Transverse colon (tissue), 4 donors: Measurements from ENCODE around the gene NFATC4. TPM values are rescaled to one million over a fixed set of nuclear protein-coding genes. Genes with fewer than 3 reads are reported as not detected.
"Not testable (repeated sequence)": the region's sequence is repeated elsewhere in the genome, so short reads cannot be mapped to it uniquely, and the experiment has no call there.

Experiments
- DNase-seq: peaks from one replicate; pipeline ENCODE4 v3.0.0-alpha.2; 2019
- H3K27ac ChIP-seq, 4 donors: fragments of 200-600 bp; sonication (generic); 2 replicates each; pipeline ENCODE4 v1.5.1; 2016 to 2018; ENCODE audit warnings: inconsistent platforms in 4 of 4
- H3K27me3 ChIP-seq: fragments of 200-600 bp; sonication (generic); 2 replicates; pipeline ENCODE4 v1.5.1; 2017; ENCODE audit warnings: inconsistent platforms
- H3K36me3 ChIP-seq, 4 donors: fragments of 200-600 bp; sonication (generic); 2 replicates each; pipeline ENCODE4 v1.5.1; 2017 to 2019; ENCODE audit warnings: inconsistent platforms in 4 of 4
- H3K4me1 ChIP-seq, 4 donors: fragments of 200-600 bp; sonication (generic); 2 replicates each; pipeline ENCODE4 v1.5.1; 2017 to 2020; ENCODE audit warnings: inconsistent platforms in 4 of 4
- H3K4me3 ChIP-seq, 4 donors: fragments of 200-600 bp; sonication (generic); 1 replicate in 1 of 4; 2 replicates in 3 of 4; pipeline versions ENCODE4 v1.5.1 to v1.6.1; 2017 to 2019; ENCODE audit warnings: inconsistent platforms in 4 of 4
- H3K9me3 ChIP-seq, 2 donors: fragments of 200-600 bp; sonication (generic); 2 replicates each; pipeline ENCODE4 v1.5.1; 2017 to 2019; ENCODE audit warnings: inconsistent platforms in 2 of 2
- EP300 ChIP-seq: sonication (generic); formaldehyde crosslinking; IDR thresholded peaks from one replicate; pipeline ENCODE4 v1.6.1; 2017; ENCODE audit warnings: antibody characterized with exemption, low read depth
- POLR2A ChIP-seq: fragments of 450-650 bp; IDR thresholded peaks from one replicate; pipeline ENCODE4 v1.6.1; 2016; ENCODE audit warnings: antibody characterized with exemption, mild to moderate bottlenecking, moderate library complexity
- POLR2AphosphoS5 ChIP-seq, 3 donors: sonication (generic); formaldehyde crosslinking; IDR thresholded peaks; one replicate each; pipeline ENCODE4 v1.6.1; 2016; ENCODE audit warnings: antibody characterized with exemption in 3 of 3
- WGBS, 2 donors: methylation state at CpG; one replicate each; pipeline ENCODE4 v1.1.5; 2018; ENCODE audit warnings: low coverage in 1 of 2; 5-methylcytosine and 5-hydroxymethylcytosine counted together
- in situ Hi-C, 4 donors: fragments of 200-750 bp; cut with MboI; loops; one replicate each; pipeline versions ENCODE4 v1.15.0 to v1.15.1; 2017; ENCODE audit warnings: low sequenced_read_pairs in 3 of 4, low pct_ligation_motif_present in 1 of 4, low pct_unique_long_range_greater_than_20kb in 1 of 4
- intact Hi-C: fragments of 100-400 bp; cut with DNase I; formaldehyde crosslinking; loops from one replicate; pipeline ENCODE4 v1.15.1; 2023; ENCODE audit warnings: low total_unique reads
- total RNA-seq, 4 donors: library from RNA; depleted of rRNA; stranded (reverse); fragments of >200 nt; gene quantifications; one replicate each; pipeline ENCODE4 v1.1.0, GENCODE V29; 2016
- TF ChIP-seq, protein P1 (sequence below), 5 experiments: fragments of 200-600 bp in 3 of 5; fragments of 450-650 bp in 2 of 5; sonication (generic) in 3 of 5; IDR thresholded peaks; 1 replicate in 2 of 5; 2 replicates in 3 of 5; pipeline ENCODE4 v1.5.1; 2016 to 2017; ENCODE audit warnings: antibody characterized with exemption in 5 of 5, inconsistent platforms in 3 of 5, mild to moderate bottlenecking in 2 of 5, moderate library complexity in 1 of 5

The NFATC4 gene
- total RNA-seq, 4 donors from 2014 or later = 13.4 to 58.0 (median 20.9) TPM

- H3K9me3 ChIP-seq, H3K36me3 ChIP-seq, H3K4me3 ChIP-seq, H3K27me3 ChIP-seq, H3K27ac ChIP-seq, intact Hi-C loops: not testable (repeated sequence)
- in situ Hi-C loops = loop anchor here in 1 of 4 donors (25.0 kb wide), 1 partner anchor 109 kb away; the partner anchor contains the start of genes CBLN3, KHNYN and SDR39U1
- peaks cover 5 to 24% (median 10%) of the 10 kb centered on the region in 4 donors for H3K4me1 ChIP-seq
- TF ChIP-seq, protein P1, sequence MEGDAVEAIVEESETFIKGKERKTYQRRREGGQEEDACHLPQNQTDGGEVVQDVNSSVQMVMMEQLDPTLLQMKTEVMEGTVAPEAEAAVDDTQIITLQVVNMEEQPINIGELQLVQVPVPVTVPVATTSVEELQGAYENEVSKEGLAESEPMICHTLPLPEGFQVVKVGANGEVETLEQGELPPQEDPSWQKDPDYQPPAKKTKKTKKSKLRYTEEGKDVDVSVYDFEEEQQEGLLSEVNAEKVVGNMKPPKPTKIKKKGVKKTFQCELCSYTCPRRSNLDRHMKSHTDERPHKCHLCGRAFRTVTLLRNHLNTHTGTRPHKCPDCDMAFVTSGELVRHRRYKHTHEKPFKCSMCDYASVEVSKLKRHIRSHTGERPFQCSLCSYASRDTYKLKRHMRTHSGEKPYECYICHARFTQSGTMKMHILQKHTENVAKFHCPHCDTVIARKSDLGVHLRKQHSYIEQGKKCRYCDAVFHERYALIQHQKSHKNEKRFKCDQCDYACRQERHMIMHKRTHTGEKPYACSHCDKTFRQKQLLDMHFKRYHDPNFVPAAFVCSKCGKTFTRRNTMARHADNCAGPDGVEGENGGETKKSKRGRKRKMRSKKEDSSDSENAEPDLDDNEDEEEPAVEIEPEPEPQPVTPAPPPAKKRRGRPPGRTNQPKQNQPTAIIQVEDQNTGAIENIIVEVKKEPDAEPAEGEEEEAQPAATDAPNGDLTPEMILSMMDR (IDR thresholded peaks at IDR 0.05) = peak; percentile 66 to 71 (median 69)
- WGBS, 2 donors = 0 to 2% methylated on average over 1 to 9 of the region's 9 CpGs
- peak; percentile 71 for DNase-seq
These were observed 40.1 kb upstream of the NFATC4 start for GRCh38 chr14:24327914-24328313.

GRCh38 chr14:24329073-24329663, 38.8 kb upstream of the NFATC4 start:
- no peaks in the 10 kb centered on the region for H3K9me3 ChIP-seq
- H3K4me1 ChIP-seq = peaks cover 6 to 37% (median 22%) of the 10 kb centered on the region in 4 donors
- TF ChIP-seq POLR2A = no peak
- TF ChIP-seq EP300 = no peak
- TF ChIP-seq, protein P1 (IDR thresholded peaks at IDR 0.05) = no peak
- TF ChIP-seq POLR2AphosphoS5 (IDR thresholded peaks at IDR 0.05) = no peak
- H3K36me3 ChIP-seq = no peaks in the 10 kb centered on the region
- DNase-seq = no peak
- peak overlapping the region in 1 of 4 donors; percentile 10 for H3K27ac ChIP-seq
- no peak overlapping the region for H3K4me3 ChIP-seq
- H3K27me3 ChIP-seq = peaks cover 14% of the 10 kb centered on the region
- in situ Hi-C loops = loop anchor here in 1 of 4 donors (25.0 kb wide), 1 partner anchor 108 kb away; the partner anchor contains the start of genes CBLN3, KHNYN and SDR39U1
- 92% methylated on average over 12 of the region's 12 CpGs; no CpG with 5 or more reads in 1 of the 2 donors for WGBS, 2 donors
- intact Hi-C loops = no loop called here

- TF ChIP-seq EP300 = no peak
- TF ChIP-seq, protein P1 (IDR thresholded peaks at IDR 0.05) = no peak
- TF ChIP-seq POLR2AphosphoS5 (IDR thresholded peaks at IDR 0.05) = no peak
- no peak for TF ChIP-seq POLR2A
- 47% methylated on average over 8 of the region's 9 CpGs; no CpG with 5 or more reads in 1 of the 2 donors for WGBS, 2 donors
- Histone ChIP-seq H3K27me3 (peaks cover 20% of the 10 kb centered on the region), H3K4me3 (no peak overlapping the region), H3K27ac (no peak overlapping the region), H3K9me3 (no peaks in the 10 kb centered on the region), H3K4me1 (peaks cover 11 to 43% (median 28%) of the 10 kb centered on the region in 4 donors), H3K36me3 (no peaks in the 10 kb centered on the region)
- in situ Hi-C loops (loop anchor here in 3 of 4 donors (5.0 to 25.0 kb wide), 3 partner anchors 103 to 108 kb away; partner anchors contain the start of genes CBLN3 (in 1 of the 3), KHNYN (in 1 of the 3) and SDR39U1 (in 1 of the 3)), intact Hi-C loops (no loop called here)
- peak; percentile 69 for DNase-seq
These were observed 38.2 kb upstream of the NFATC4 start for GRCh38 chr14:24329736-24330135.

- in situ Hi-C loops (loop anchor here in 3 of 4 donors (5.0 to 25.0 kb wide), 3 partner anchors 101 to 106 kb away; partner anchors contain the start of genes CBLN3 (in 1 of the 3), KHNYN (in 1 of the 3) and SDR39U1 (in 1 of the 3)), intact Hi-C loops (no loop called here)
These were observed 36.9 kb upstream of the NFATC4 start for GRCh38 chr14:24330973-24331674.

More at GRCh38 chr14:24330973-24331674, 36.9 kb upstream of the NFATC4 start:
- peaks cover 15 to 49% (median 32%) of the 10 kb centered on the region in 4 donors for H3K4me1 ChIP-seq
- peaks cover 28% of the 10 kb centered on the region for H3K27me3 ChIP-seq
- H3K9me3 ChIP-seq = no peaks in the 10 kb centered on the region
- no peak for DNase-seq
- H3K4me3 ChIP-seq = no peak overlapping the region
- no peaks in the 10 kb centered on the region for H3K36me3 ChIP-seq
- TF ChIP-seq, protein P1 (IDR thresholded peaks at IDR 0.05) = no peak
- TF ChIP-seq POLR2A = no peak
- TF ChIP-seq POLR2AphosphoS5 (IDR thresholded peaks at IDR 0.05) = no peak
- TF ChIP-seq EP300 = no peak
- no peak overlapping the region for H3K27ac ChIP-seq
- WGBS, 2 donors = 92 to 100% methylated on average over 1 to 10 of the region's 10 CpGs
